Breast epithelium (tissue), 4 donors: ENCODE measurements around the gene SHH. TPM values are rescaled to one million over a fixed set of nuclear protein-coding genes. Genes with fewer than 3 reads are reported as not detected.
A peak's percentile ranks its signal among the peaks of the same experiment; 100 is the strongest.

Experiments used
- DNase-seq, 2 donors: peaks; one replicate each; pipeline ENCODE4 v3.0.0-alpha.2; 2019; ENCODE audit warnings: low spot score in 2 of 2
- H3K27ac ChIP-seq, 2 donors: fragments of 200-600 bp; sonication (generic) in 1 of 2; one replicate each; pipeline ENCODE4 v1.5.1; 2016 to 2019; ENCODE audit warnings: mild to moderate bottlenecking in 1 of 2
- H3K27me3 ChIP-seq, 2 donors: fragments of 200-600 bp; sonication (generic) in 1 of 2; one replicate each; pipeline versions ENCODE4 v1.5.1 to v1.6.0; 2017 to 2019; ENCODE audit warnings: control low read depth in 1 of 2, mild to moderate bottlenecking in 1 of 2
- H3K36me3 ChIP-seq: fragments of 200-600 bp; one replicate; pipeline ENCODE4 v1.5.1; 2019
- H3K4me1 ChIP-seq, 2 donors: fragments of 200-600 bp; sonication (generic); one replicate each; pipeline ENCODE4 v1.5.1; 2016 to 2019; ENCODE audit warnings: control low read depth in 1 of 2
- H3K4me3 ChIP-seq, 3 donors: fragments of 200-600 bp; sonication (generic); 1 replicate in 2 of 3; 2 replicates in 1 of 3; pipeline ENCODE4 v1.5.1; 2016 to 2019; ENCODE audit warnings: mild to moderate bottlenecking in 3 of 3, moderate library complexity in 2 of 3
- H3K9me3 ChIP-seq, 2 donors: fragments of 200-600 bp; sonication (generic) in 1 of 2; one replicate each; pipeline ENCODE4 v1.5.1; 2016 to 2019; ENCODE audit warnings: control low read depth in 1 of 2
- POLR2A ChIP-seq: fragments of 450-650 bp; IDR thresholded peaks from one replicate; pipeline ENCODE4 v1.6.1; 2016; ENCODE audit warnings: antibody characterized with exemption, mild to moderate bottlenecking, moderate library complexity
- POLR2AphosphoS5 ChIP-seq, 3 donors: sonication (generic); formaldehyde crosslinking; IDR thresholded peaks; one replicate each; pipeline ENCODE4 v1.6.1; 2017; ENCODE audit warnings: antibody characterized with exemption in 3 of 3
- intact Hi-C: fragments of 100-400 bp; cut with DNase I; formaldehyde crosslinking; loops from one replicate; pipeline ENCODE4 v1.15.1; 2023; ENCODE audit warnings: low total_unique reads
- total RNA-seq, 3 donors: library from RNA; depleted of rRNA; stranded (reverse); fragments of >200 nt; gene quantifications; one replicate each; pipeline ENCODE4 v1.1.0, GENCODE V29; 2016
- TF ChIP-seq, protein P1 (sequence below), 3 donors: fragments of 450-650 bp; IDR thresholded peaks; one replicate each; pipeline ENCODE4 v1.5.1; 2016 to 2017; ENCODE audit warnings: antibody characterized with exemption in 3 of 3, mild to moderate bottlenecking in 3 of 3, moderate library complexity in 3 of 3

The SHH gene
- total RNA-seq, 3 donors from 2014 or later = not detected

DNA sequence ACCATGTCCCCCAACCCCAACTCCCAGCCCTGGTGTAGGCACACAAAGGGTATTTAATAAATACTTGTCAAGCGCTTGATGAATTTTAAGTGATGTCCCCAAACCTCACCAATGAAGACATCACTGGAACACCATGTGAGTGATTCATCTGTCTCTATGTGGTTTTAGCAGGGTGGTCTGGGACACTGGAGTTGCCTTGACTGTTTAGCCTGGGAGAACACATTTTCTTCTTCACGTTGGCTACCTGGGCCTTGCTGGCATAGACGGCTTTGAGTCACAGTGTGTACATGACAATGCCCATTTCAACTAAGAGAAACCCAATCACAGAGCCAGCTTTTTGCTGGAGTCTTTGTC lies 24.8 kb upstream of the SHH start:
- no peaks in the 10 kb centered on the region for H3K9me3 ChIP-seq
- TF ChIP-seq POLR2AphosphoS5 (IDR thresholded peaks at IDR 0.05) = no peak
- no peak for TF ChIP-seq POLR2A
- TF ChIP-seq, protein P1, sequence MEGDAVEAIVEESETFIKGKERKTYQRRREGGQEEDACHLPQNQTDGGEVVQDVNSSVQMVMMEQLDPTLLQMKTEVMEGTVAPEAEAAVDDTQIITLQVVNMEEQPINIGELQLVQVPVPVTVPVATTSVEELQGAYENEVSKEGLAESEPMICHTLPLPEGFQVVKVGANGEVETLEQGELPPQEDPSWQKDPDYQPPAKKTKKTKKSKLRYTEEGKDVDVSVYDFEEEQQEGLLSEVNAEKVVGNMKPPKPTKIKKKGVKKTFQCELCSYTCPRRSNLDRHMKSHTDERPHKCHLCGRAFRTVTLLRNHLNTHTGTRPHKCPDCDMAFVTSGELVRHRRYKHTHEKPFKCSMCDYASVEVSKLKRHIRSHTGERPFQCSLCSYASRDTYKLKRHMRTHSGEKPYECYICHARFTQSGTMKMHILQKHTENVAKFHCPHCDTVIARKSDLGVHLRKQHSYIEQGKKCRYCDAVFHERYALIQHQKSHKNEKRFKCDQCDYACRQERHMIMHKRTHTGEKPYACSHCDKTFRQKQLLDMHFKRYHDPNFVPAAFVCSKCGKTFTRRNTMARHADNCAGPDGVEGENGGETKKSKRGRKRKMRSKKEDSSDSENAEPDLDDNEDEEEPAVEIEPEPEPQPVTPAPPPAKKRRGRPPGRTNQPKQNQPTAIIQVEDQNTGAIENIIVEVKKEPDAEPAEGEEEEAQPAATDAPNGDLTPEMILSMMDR (IDR thresholded peaks at IDR 0.05) = no peak
- no peaks in the 10 kb centered on the region for H3K36me3 ChIP-seq
- no peak overlapping the region for H3K4me3 ChIP-seq
- DNase-seq = no peak
- H3K4me1 ChIP-seq = no peaks in the 10 kb centered on the region
- peaks cover 0 to 14% of the 10 kb centered on the region in 2 donors for H3K27me3 ChIP-seq
- intact Hi-C loops = no loop called here
- H3K27ac ChIP-seq = no peak overlapping the region

DNA sequence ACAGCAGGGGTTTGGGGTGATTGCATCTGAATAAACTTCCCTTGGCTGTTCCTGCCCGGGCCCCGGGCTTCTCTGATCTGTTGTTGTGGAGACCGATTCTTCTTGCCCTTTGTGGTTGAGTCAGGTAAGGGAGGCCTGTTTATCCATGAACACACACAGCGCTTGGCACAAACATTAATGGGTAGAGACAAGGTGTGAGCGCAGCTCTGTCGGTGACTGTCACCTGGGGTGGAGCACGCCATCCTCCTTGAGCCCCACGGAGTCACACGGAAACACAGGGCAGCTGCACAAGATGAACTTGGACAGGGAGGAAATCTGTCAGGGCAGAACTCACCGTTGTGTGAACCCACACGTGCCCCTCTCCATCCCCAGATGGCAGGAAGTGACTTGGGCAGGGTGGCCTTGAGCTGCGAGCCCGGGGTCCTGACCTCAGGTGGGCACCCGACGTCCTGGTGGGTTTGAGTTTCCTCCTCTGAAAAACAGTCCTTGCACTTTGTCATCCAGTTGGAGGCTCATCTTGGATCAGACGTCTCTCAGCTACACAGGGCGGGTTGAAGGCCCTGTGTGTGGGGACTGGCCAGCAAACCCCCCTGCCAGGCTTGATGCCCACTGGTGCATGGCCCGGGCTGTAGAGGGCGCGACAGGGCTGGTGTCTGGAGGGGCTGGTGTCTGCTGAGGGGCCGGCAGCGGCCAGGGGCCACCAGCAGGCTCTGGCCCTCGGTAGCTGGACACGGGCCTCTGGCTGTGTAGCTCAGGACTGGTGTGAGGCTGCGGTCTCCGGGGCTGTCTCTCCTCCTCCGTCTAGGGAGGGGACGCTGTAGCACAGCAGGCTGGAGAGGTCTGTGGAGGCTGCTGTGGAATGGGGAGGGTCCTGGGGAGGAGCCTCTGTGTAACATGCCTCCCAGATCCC lies 24.2 kb upstream of the SHH start:
- TF ChIP-seq POLR2A (no peak), POLR2AphosphoS5 (IDR thresholded peaks at IDR 0.05) (no peak)
- TF ChIP-seq, protein P1 (IDR thresholded peaks at IDR 0.05) = no peak
- no peak overlapping the region for H3K27ac ChIP-seq
- intact Hi-C loops = no loop called here
- H3K36me3 ChIP-seq = no peaks in the 10 kb centered on the region
- H3K27me3 ChIP-seq = peaks cover 0 to 17% of the 10 kb centered on the region in 2 donors
- H3K9me3 ChIP-seq = no peaks in the 10 kb centered on the region
- no peak for DNase-seq
- no peaks in the 10 kb centered on the region for H3K4me1 ChIP-seq
- H3K4me3 ChIP-seq = no peak overlapping the region

DNA sequence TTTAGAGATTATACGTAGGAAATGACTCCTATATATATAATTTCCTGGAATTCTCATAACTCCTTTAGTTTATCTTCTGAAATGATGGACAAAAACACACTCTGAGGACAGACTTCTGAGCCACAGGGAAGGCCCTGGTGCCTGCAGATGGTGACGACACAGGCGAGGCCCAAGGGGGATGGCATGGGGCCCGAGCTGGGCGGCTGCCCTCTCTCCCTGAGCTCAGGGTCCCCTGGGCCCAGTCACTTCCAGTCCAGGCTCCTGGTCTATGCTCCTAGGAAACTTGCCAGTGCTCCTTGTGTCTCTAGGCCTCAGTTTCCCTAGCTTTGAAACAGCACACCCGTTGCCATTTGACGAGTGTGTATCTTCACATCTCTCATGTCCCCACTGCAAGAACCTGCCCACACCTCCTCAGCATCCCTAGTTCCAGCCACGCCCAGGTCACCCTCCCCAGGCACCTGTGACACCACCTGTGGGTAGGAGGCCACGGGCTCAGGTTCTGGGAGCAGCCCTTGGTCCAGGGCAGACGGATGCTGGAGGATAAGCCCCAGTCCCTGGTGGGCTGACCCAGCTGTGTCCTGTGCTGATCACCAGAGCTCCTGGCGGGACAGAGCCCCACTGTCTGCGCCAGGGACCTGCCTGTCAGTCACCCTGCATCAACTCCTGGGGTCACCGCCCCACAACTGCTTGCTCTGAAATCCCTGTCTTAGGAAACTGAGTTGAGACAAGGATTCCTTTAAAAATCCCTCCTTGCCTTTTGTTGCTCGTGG lies 23.4 kb upstream of the SHH start:
- no peaks in the 10 kb centered on the region for H3K4me1 ChIP-seq
- DNase-seq = peak in 1 of 2 donors; percentile 42
- no peaks in the 10 kb centered on the region for H3K36me3 ChIP-seq
- H3K4me3 ChIP-seq = no peak overlapping the region
- intact Hi-C loops = no loop called here
- H3K9me3 ChIP-seq = no peaks in the 10 kb centered on the region
- TF ChIP-seq, protein P1 (IDR thresholded peaks at IDR 0.05) = no peak
- TF ChIP-seq POLR2AphosphoS5 (IDR thresholded peaks at IDR 0.05) (no peak), POLR2A (no peak)
- peaks cover 0 to 23% of the 10 kb centered on the region in 2 donors for H3K27me3 ChIP-seq
- no peak overlapping the region for H3K27ac ChIP-seq

DNA sequence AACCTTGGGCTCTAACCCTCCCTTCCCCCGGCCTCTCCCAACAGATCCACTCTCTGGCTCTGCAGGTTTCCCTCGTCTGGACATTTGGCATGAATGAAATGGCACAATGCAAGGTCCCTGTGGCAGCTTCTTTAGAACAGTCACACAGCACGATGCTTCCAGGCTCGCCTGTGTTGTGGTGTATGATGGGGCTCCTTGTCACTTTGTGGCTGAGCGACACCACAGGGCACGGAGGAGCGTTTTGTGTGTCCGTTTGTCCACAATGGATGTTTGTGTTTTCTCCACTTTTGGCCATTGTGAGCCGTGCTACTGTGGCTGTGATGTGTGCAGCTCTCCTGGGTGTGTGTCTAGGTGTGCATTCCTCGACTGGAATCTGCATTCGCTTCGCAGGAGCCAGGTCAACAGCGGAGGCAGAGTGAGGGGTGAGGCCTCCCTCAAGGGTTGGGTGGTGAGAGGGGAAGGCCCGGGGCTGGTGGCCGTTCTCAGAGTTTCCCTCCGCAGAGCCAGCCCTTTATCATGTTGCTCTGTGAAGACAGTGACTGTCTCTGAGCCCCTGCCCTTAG lies 22.3 kb upstream of the SHH start:
- peaks cover 0 to 30% of the 10 kb centered on the region in 2 donors for H3K27me3 ChIP-seq
- no peak overlapping the region for H3K27ac ChIP-seq
- H3K36me3 ChIP-seq = no peaks in the 10 kb centered on the region
- no peaks in the 10 kb centered on the region for H3K9me3 ChIP-seq
- no peak for DNase-seq
- intact Hi-C loops = no loop called here
- TF ChIP-seq, protein P1 (IDR thresholded peaks at IDR 0.05) = no peak
- TF ChIP-seq POLR2AphosphoS5 (IDR thresholded peaks at IDR 0.05) (no peak), POLR2A (no peak)
- no peak overlapping the region for H3K4me3 ChIP-seq
- H3K4me1 ChIP-seq = no peaks in the 10 kb centered on the region
